ENCODE data around the gene IFT52.

Gene IFT52, protein sequence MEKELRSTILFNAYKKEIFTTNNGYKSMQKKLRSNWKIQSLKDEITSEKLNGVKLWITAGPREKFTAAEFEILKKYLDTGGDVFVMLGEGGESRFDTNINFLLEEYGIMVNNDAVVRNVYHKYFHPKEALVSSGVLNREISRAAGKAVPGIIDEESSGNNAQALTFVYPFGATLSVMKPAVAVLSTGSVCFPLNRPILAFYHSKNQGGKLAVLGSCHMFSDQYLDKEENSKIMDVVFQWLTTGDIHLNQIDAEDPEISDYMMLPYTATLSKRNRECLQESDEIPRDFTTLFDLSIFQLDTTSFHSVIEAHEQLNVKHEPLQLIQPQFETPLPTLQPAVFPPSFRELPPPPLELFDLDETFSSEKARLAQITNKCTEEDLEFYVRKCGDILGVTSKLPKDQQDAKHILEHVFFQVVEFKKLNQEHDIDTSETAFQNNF

DNA sequence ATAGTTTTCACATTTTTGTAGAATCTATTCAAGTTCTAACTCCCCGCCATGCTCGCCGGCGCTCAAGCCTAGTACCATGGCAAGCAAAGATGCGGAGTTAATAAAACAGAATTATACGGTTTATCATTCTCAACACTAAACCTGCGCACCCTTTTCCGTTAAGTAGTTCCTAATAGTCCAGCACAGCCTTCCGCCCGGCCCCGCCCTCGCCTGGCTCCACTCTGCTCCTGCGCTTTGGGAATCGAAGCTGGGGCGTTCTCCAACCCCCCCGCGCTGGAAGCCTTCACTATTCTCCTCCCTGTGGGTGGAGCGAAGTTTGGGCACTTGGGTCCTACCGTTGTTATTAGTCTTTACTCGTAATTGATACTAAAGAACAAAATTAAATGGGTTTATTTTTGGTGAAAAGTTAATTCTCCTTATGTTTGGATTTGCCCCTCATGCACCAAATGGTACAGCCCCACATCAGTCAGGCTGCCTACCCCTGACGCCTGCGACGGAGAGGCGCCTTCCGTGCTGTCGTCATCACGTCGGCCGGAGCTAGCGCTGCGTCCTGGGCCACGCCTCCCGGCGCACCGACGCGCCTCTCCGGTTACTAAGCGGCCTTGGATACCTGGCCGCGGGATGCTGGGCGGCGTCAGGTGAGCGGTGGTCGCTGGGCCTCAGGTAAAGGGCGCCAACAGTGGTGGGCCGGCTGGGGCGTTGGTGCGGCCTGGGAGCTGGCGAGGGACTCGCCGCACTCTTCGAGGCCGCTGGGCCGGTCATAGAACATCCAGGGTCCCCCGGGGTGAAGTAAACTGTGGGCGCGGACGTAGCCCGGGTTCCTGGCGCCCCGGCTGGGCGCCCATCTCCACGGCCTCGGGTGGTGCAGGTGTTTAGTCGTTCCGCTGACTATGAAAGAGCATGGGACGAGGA, at the start of gene IFT52:
Gene IFT52 (plus strand): TSS at position 546 of the 912 bp plus-strand sequence. CDS start 3,762 bp downstream, outside the sequence.
- Histone ChIP-seq H3K4me3 (peak within 1 kb of the TSS; percentile 80), H3K27ac (peak within 1 kb of the TSS; percentile 74 to 83)
- no peak for TF ChIP-seq CTCF (IDR thresholded peaks at IDR 0.05)
- peak; percentile 95 for DNase-seq (ENCODE audit: low spot score)

DNA sequence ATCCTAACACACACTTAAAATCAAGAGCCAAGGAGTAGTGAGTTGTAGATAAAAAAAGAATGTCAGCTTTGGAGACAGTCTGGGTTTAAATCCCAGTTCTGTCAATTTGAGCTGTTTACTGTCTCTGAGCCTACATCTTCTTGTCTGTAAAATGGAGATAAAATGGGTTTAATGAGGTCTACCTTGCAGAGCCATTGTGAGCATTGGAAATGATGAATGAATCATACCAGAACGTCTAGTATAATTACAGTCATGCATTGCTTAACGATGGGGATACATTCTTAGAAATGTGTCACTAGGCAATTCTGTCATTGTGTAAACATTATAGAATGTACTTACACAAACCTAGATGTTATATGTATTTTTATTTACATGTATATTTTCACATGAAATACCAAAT, 49.5 kb upstream of the IFT52 start:
- no peak for DNase-seq (ENCODE audit: low spot score)
- TF ChIP-seq CTCF (IDR thresholded peaks at IDR 0.05) = no peak
- no peak overlapping the region for H3K27ac ChIP-seq
- H3K4me3 ChIP-seq = no peak overlapping the region

- Histone ChIP-seq H3K4me3 (no peak overlapping the region), H3K27ac (no peak overlapping the region)
- TF ChIP-seq CTCF (IDR thresholded peaks at IDR 0.05) = no peak
- DNase-seq (ENCODE audit: low spot score) = no peak
Measured at GRCh38 chr20:43542161-43542560, 48.6 kb upstream of the IFT52 start.

DNA sequence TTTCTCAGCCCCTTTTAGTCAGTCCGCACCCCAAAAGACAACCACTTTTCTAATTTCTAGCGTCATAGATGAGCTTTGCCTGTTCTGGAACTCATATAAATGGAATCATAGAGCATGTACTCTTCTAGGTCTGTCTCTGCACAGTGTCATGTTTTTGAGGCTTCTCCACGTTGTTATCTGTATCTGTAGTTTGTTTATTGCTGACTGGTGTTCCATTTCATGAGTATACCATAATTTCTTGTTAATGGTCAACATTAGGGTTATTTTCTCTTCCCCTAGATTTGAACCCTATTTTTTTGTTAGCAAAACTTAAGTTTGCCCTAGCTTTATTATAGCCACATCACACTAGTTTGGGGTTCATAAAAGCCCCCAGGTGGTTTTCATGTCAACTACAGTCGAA, 48.1 kb upstream of the IFT52 start:
- TF ChIP-seq CTCF (IDR thresholded peaks at IDR 0.05) = no peak
- H3K27ac ChIP-seq = no peak overlapping the region
- no peak for DNase-seq (ENCODE audit: low spot score)

GRCh38 chr20:43543138-43543537, 47.6 kb upstream of the IFT52 start:
- TF ChIP-seq CTCF (IDR thresholded peaks at IDR 0.05) = no peak
- no peak overlapping the region for H3K4me3 ChIP-seq

More for the DNA sequence above, 48.1 kb upstream of the IFT52 start:
- no peak overlapping the region for H3K4me3 ChIP-seq

DNA sequence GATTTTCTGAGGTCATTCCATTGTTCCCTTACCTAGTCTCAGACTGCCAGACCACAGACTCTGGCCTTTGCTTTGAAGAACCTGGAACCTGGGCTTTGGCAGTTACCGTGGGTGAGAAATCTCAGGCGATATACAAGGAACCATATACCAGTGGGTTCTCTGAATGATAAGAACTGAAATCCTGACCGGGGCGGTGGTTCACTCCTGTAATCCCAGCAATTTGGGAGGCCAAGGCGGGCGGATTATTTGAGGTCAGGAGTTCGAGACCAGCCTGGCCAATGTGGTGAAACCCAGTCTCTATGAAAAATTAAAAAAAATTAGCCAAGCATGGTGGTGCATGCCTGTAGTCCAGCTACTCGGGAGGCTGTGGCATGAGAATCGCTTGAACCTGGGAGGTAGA, 46.2 kb upstream of the IFT52 start:
- no peak overlapping the region for H3K4me3 ChIP-seq
- H3K27ac ChIP-seq = no peak overlapping the region
- DNase-seq (ENCODE audit: low spot score) = peak; percentile 35
- TF ChIP-seq CTCF (IDR thresholded peaks at IDR 0.05) = no peak

More at GRCh38 chr20:43543138-43543537, 47.6 kb upstream of the IFT52 start:
- no peak overlapping the region for H3K27ac ChIP-seq
- DNase-seq (ENCODE audit: low spot score) = peak; percentile 31
